ENCODE data around the gene DENND1A. TPM values are rescaled to one million over a fixed set of nuclear protein-coding genes. Genes with fewer than 3 reads are reported as not detected.
"Not testable (repeated sequence)": the region's sequence is repeated elsewhere in the genome, so short reads cannot be mapped to it uniquely, and the experiment has no call there.

The DENND1A gene
- total RNA-seq, 1 donor from 2014 or later, result 14.9 TPM

DNA sequence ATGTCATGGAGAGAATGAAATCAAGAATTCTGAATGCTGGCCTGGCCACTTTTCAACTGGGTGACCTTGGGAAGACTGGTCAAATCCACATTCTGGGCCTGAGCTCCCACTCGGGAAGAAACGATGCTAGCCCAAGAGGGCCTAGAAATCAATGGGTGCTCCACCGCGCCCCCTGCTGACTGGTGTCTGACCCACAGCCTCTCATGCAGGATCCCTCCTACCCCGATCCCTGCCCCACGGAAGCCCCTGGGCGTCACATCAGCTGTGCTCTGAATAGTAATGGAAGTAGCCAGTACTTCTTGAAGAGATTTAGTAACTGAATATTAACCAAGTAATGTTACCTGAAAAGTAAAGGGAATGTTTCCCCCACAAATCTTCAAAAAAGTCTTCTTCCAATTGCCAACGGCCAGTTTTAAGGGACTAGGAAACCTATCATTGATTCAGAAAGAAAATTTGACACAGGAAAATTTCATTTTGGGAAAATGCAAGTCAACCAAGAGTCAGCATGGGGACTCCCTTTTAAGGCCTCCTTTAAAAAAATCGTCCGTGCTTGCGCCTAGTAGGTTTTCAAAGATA, 530.0 kb downstream of the DENND1A start:
- intact Hi-C loops (cut with micrococcal nuclease), result no loop called here

GRCh38 chr9:123398938-123399337, 531.0 kb downstream of the DENND1A start:
- intact Hi-C loops (cut with micrococcal nuclease), result not testable (repeated sequence)

GRCh38 chr9:123397975-123398374, 532.0 kb downstream of the DENND1A start:
- intact Hi-C loops (cut with micrococcal nuclease), result no loop called here

DNA sequence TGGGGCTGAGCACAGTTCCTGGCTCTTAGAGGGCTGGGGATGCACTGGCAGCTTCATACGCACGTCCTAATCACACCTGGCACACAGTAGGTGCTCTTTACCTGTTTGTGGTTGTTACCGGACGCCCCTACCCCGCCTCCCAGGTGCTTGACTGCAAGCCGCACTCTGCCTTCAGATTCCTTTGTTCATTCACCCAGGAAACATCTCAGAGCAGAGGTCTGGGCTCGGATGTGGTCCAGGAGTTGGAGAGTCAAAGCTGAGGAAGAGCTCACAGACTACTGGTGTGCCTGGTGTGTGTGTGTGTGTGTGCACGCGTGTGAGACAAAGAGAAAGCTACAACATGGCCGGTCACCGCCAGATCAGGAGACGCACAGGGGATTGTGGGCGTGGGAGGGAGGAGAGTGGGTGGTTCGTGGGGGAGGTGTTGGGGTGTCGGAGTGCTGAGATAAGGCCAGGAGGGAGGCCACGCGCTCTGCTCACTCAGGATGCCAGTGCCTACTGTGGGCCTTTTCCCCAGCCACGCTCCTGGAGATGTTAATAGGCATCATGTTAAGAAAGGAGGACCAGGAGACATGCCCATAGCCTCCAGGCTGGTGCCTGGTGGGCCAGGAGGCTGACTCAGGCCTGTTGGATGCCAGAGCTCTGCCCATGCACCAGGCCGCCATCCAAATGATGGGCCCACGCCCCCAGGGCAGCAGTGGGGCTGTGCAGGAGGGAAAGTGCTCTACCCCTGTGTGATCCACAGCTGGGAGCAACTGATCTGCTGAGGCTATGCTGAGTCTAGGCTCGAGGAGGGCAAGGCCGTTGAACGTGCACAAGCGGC, 534.0 kb downstream of the DENND1A start:
- intact Hi-C loops (cut with micrococcal nuclease), result no loop called here

DNA sequence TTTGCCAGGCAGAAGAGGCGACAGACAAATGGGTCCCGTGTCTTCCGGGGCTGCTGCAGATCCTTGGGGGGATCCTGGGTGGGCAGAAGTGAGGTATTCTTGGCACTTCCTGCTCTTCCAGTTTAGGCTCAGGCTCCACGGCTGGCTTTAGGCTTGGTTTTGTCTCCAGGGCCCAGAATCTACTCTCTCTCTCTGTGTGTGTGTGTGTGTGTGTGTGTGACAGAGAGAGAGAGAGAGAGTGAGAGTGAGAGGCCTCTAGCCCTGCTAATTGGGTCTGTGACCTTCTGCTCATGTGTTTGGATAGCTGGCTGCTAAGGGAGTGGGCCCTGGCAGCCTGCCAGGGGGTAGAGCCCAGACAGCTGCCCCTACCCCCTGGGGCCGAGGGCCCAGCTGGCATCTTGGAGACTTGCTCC, 534.6 kb downstream of the DENND1A start:
- intact Hi-C loops (cut with micrococcal nuclease), result no loop called here

DNA sequence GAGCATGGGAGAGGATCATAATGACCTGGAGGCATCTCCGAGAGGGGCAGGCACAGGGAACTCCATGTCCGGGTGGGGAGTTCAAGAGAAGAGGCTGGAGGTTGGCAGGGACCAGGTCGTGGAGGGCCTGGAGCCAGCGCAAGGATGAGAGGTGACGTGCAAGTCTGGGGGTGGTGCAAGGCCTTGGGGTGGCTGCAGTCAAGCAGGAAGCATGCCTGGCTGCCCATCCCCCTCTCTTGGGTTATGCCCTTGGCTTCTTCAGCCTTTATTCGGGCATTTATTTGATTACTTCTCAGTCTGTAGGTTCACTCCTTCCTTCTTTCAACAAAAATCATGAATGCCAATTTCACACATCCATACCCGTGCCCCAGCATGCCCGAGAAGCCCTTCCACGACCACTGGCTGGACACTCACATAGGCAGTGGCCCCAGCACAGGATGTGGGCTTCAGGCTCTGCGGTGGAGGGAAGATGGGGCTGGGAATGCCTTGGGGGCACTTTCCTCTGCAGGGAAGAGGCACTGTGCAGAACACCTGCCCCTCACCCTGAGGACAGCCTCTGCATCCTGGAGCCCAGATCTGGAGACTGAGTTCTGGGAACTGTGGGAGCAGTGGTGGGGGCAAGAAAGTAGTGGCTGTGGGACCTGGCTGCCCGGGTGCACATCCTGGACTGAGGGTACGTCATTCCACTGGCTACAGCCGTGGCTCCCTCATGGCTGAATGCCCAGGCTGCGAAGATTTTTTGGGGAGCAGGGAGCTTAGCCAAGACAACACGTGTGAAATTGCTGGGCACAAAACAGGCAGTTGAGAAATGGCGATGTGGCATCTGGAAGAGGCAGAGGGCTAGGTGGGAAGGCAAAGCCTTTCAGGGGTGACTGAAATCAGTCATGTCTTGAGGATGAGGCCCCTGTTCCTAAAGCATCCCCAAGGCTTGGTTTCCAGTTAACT, 535.4 kb downstream of the DENND1A start:
- intact Hi-C loops (cut with micrococcal nuclease), result no loop called here

GRCh38 chr9:123392802-123393201, 537.1 kb downstream of the DENND1A start:
- intact Hi-C loops (cut with micrococcal nuclease), result no loop called here

- intact Hi-C loops (cut with micrococcal nuclease), result no loop called here
Measured at GRCh38 chr9:123391946-123392345, 538.0 kb downstream of the DENND1A start.

- intact Hi-C loops (cut with micrococcal nuclease), result no loop called here
Measured at GRCh38 chr9:123391233-123391632, 538.7 kb downstream of the DENND1A start.

GRCh38 chr9:123390337-123391135, 539.4 kb downstream of the DENND1A start:
- intact Hi-C loops (cut with micrococcal nuclease), result no loop called here

- intact Hi-C loops (cut with micrococcal nuclease), result no loop called here
Measured at GRCh38 chr9:123389698-123390097, 540.2 kb downstream of the DENND1A start.

DNA sequence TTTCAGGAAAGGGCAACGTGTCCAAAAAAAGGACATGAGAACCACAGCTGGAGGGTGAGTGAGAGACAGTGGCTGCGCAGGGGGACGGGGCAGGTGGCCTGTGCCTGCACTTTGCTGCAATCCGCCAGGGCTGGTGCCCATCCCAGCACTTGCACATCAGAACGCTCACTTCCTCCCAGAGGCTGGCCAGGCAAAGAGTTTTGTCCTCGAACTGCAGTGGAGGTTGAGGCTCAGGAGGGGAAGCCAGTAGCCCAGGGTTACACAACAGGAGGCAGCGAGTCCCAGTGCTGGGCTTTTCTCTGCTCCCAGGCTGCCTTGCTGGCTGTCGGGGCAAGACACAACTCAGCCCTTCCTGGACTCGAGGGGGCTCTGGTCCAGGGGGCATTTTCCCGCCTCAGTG, 540.9 kb downstream of the DENND1A start:
- intact Hi-C loops (cut with micrococcal nuclease), result no loop called here

DNA sequence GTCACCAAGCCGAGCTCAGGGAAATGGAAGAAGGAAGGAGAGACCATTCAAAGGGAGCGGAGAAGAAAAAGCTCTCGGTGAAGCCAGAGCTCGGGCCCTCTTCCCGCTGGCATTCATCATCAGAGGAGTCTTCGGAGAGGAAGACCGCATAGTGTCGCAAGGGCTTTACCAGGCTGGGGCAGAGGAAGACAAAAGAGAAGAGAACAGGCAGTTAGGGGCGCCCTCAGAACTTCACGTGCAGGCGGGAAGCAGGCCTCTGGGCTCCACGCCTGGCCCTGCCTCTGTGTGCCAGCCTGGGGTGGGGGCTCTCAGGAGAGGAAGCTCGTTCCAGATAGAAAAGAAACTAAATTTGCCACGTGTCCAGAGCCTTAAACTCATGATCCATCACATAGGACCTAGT, 542.2 kb downstream of the DENND1A start:
- intact Hi-C loops (cut with micrococcal nuclease), result no loop called here

- intact Hi-C loops (cut with micrococcal nuclease), result no loop called here
Measured at GRCh38 chr9:123383512-123384170, 546.3 kb downstream of the DENND1A start.

GRCh38 chr9:123382653-123383511, 547.0 kb downstream of the DENND1A start:
- intact Hi-C loops (cut with micrococcal nuclease), result no loop called here

GRCh38 chr9:123380852-123381705, 548.8 kb downstream of the DENND1A start:
- intact Hi-C loops (cut with micrococcal nuclease), result no loop called here

GRCh38 chr9:123378956-123379660, 550.8 kb downstream of the DENND1A start:
- intact Hi-C loops (cut with micrococcal nuclease), result no loop called here

DNA sequence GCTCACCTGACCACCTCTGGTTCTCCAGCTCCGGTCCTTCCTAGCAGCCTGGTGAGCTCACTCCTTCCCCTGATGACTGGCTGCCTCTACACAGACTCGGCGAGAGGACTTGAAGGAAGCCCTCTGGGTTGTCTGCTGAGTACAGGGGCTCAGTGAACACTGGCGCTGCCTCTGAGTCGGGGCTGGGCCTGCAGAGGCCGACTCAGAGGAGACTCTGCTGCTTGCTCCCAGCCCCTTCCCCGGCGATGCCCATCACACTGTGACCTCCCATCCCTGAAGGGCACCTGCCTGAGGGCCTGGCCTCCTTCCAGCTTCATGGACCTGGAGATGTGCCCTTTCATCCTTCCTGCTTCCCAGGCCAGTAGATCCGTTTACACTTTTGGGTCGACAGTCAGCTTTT, 551.9 kb downstream of the DENND1A start:
- intact Hi-C loops (cut with micrococcal nuclease), result no loop called here
